AG10803 (cell line): ENCODE data around the gene COL1A2.
A peak's percentile ranks its signal among the peaks of the same experiment; 100 is the strongest.

Experiments
- DNase-seq: peaks from one replicate; pipeline ENCODE4 v3.0.0; 2010; ENCODE audit warnings: low read depth
- H3K4me3 ChIP-seq: 2 replicates; pipeline ENCODE4 v1.5.1; 2011; ENCODE audit warnings: mild to moderate bottlenecking, low read length, control low read depth
- TF ChIP-seq, protein P1 (sequence below): conservative IDR thresholded peaks from 2 replicates; pipeline ENCODE4 v1.5.1; 2011; ENCODE audit warnings: mild to moderate bottlenecking, low read length, control low read depth, inconsistent platforms

Gene COL1A2

DNA sequence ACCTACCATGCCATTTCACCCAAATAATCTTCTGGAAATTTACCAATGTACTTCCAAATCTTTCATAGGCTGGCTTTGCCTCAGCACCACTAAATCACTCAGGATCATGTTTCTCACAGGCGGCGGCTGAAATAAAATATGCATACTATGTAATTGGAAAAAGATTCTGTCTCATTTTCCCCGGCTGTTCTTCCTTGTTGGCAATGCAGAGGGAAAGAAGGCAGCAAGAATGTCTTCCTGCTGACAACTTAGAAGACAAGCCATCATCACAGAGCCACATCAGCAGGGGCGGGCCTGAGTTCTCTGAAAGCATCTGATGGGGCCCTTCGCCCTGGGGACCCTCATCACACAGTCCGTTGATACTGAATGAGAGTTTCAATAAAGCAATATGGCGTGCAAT lies 39.2 kb upstream of the COL1A2 start:
- TF ChIP-seq, protein P1, sequence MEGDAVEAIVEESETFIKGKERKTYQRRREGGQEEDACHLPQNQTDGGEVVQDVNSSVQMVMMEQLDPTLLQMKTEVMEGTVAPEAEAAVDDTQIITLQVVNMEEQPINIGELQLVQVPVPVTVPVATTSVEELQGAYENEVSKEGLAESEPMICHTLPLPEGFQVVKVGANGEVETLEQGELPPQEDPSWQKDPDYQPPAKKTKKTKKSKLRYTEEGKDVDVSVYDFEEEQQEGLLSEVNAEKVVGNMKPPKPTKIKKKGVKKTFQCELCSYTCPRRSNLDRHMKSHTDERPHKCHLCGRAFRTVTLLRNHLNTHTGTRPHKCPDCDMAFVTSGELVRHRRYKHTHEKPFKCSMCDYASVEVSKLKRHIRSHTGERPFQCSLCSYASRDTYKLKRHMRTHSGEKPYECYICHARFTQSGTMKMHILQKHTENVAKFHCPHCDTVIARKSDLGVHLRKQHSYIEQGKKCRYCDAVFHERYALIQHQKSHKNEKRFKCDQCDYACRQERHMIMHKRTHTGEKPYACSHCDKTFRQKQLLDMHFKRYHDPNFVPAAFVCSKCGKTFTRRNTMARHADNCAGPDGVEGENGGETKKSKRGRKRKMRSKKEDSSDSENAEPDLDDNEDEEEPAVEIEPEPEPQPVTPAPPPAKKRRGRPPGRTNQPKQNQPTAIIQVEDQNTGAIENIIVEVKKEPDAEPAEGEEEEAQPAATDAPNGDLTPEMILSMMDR, result no peak
- DNase-seq, result peak; percentile 86
- no peak overlapping the region for H3K4me3 ChIP-seq

DNA sequence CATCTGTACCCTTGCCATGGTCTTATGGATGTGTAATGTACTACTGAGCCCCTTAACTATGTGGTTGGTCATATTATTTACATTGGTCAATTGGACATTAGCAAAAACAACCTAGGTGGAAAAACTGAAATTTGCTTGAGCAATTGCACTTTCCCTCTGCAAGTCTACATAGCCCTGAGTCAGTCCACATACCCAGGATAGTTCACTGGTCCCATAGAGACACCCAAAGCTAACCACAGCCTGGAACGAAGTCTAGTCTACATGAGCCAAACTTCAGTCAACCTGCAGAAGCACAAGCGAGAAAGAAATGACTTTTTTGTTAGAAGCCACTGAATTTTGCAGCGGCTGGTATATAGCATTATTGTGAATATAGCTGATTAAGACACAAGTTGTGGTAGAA lies 37.6 kb upstream of the COL1A2 start:
- DNase-seq, result peak; percentile 53
- TF ChIP-seq, protein P1, result no peak

DNA sequence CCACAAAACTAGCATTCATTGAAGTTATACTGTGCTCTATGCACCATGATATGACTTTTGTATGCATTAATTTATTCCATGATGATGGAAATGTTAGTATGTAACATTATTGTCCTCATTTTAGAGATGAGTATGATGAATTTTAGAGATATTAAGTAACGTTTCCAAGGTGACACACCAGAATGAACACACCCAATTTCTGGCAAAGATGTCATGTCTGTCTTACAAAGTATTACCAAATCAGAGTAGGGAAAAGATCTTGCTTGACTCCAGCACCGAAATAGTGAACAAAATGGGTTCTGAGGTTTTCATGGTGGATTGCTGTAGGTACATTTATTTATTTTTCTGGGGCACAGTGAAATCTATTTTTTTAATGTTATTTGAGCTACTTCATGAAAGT lies 33.8 kb upstream of the COL1A2 start:
- TF ChIP-seq, protein P1, result no peak
- DNase-seq, result no peak
- no peak overlapping the region for H3K4me3 ChIP-seq

More for the DNA sequence above, 37.6 kb upstream of the COL1A2 start:
- no peak overlapping the region for H3K4me3 ChIP-seq

DNA sequence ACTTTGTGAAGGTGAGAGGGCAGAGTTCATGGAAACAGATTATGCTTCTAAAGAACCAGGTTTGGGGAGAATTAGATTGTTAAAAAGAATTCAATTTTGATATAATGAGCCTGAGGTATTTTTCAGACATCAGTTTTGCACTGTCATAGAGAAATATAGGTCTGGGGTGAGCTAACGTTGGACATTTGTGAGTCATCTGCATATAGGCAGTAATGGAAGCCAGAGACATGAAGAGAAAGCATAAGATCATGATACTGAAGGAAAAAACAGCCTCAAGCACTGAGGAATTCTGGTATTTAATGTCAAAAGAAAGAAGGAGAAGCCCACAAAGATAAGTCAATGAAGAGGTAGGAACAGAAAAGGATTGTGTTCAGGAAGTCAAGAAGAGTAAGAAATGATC lies 32.4 kb upstream of the COL1A2 start:
- no peak overlapping the region for H3K4me3 ChIP-seq
- no peak for DNase-seq
- TF ChIP-seq, protein P1, result no peak

DNA sequence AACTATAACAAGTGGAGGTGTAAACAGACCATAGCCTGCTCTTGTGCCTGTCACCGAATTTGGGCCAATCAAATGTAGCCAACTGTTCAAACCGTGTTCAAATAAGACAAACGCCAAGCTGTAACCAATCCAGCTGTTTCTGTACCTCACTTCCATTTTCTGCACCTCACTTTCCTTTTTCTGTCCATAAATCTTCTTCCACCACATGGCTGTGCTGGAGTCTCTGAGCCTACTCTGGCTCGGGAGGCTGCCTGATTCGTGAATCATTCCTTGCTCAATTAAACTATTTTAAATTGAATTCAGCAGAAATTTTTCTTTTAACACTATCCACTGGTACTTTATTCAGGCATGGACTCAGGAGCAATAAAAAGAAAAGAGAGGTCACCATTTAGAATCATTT lies 29.9 kb upstream of the COL1A2 start:
- DNase-seq, result peak; percentile 64
- 0 out of 2 replicates have a peak overlapping the region, but pooled peaks have one; percentile 7 for H3K4me3 ChIP-seq
- TF ChIP-seq, protein P1, result no peak; the same call in 1 of the 2 replicates

DNA sequence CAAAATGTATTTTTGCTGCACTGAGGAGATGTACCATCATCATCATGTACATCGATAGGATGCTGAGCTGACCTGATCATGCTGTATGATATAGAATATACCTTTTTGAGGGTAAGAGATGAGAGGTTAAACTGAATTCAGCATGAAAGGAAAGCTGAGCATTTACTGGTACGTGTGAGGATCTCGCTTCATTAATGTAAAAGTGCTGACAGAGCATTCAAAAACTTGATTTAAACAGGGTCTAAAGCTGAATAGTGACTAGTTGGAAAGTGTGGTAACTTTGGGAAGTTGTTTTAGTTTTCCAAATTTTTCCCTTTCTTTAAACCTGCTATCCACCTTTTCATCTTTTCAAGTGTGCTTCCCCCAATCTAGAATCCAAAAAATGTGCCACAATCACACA lies 28.5 kb upstream of the COL1A2 start:
- no peak for DNase-seq
- no peak overlapping the region for H3K4me3 ChIP-seq
- TF ChIP-seq, protein P1, result no peak

DNA sequence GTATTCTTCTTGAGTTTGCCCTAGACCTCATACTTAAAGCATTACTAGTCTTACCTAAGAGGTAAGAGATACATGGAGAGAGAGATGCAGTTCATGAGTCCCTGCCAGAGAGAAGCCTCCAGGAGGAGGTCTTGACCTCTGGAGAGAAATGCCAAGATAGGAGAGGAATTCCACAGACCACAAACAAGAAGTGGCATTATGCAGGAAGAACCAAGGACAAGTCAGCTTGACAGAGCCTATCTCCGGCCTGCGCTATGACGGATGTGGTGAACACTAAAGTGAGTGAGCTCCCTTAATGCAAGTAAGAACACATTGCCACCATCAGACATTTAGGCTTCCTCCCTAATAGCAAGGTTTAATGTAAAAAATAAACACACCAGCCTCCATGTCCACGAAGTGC lies 27.9 kb upstream of the COL1A2 start:
- TF ChIP-seq, protein P1, result no peak
- no peak for DNase-seq
- H3K4me3 ChIP-seq, result no peak overlapping the region
